Measurements from ENCODE around the gene PIK3AP1.

Gene PIK3AP1

GRCh38 chr10:96711048-96711728 is 9.1 kb downstream of the PIK3AP1 start:
- H3K4me3 ChIP-seq (ENCODE audit: low read length), result no peak overlapping the region
- no peak for TF ChIP-seq CTCF (conservative IDR thresholded peaks at IDR 0.05; ENCODE audit: low read depth, low read length)
- DNase-seq (ENCODE audit: low read depth), result no peak

- DNase-seq (ENCODE audit: low read depth), result no peak
- no peak overlapping the region for H3K4me3 ChIP-seq (ENCODE audit: low read length)
- no peak for TF ChIP-seq CTCF (conservative IDR thresholded peaks at IDR 0.05; ENCODE audit: low read depth, low read length)
Observed at GRCh38 chr10:96709525-96709924, 10.8 kb downstream of the PIK3AP1 start.

GRCh38 chr10:96708996-96709395 is 11.3 kb downstream of the PIK3AP1 start:
- TF ChIP-seq CTCF (conservative IDR thresholded peaks at IDR 0.05; ENCODE audit: low read depth, low read length), result no peak
- H3K4me3 ChIP-seq (ENCODE audit: low read length), result no peak overlapping the region

DNA sequence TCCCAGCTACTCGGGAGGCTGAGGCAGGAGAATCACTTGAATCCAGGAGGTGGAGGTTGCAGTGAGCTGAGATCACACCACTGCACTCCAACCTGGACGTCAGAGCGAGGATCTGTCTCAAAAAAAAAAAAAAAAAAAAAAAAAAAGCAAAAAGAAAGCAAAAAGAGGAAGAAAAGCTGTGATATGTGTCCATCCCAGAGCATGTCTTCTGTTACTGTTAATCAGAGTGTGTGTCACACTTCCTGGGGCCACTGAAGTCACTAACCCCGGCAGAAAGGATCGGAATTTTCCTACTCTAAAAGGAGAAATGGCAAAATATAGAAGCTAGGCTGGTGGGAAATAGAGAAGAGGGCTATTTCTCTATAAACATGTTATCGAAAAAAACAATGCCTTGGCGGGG is 11.9 kb downstream of the PIK3AP1 start:
- no peak for DNase-seq (ENCODE audit: low read depth)
- no peak for TF ChIP-seq CTCF (conservative IDR thresholded peaks at IDR 0.05; ENCODE audit: low read depth, low read length)
- no peak overlapping the region for H3K4me3 ChIP-seq (ENCODE audit: low read length)

More at GRCh38 chr10:96708996-96709395, 11.3 kb downstream of the PIK3AP1 start:
- no peak for DNase-seq (ENCODE audit: low read depth)

DNA sequence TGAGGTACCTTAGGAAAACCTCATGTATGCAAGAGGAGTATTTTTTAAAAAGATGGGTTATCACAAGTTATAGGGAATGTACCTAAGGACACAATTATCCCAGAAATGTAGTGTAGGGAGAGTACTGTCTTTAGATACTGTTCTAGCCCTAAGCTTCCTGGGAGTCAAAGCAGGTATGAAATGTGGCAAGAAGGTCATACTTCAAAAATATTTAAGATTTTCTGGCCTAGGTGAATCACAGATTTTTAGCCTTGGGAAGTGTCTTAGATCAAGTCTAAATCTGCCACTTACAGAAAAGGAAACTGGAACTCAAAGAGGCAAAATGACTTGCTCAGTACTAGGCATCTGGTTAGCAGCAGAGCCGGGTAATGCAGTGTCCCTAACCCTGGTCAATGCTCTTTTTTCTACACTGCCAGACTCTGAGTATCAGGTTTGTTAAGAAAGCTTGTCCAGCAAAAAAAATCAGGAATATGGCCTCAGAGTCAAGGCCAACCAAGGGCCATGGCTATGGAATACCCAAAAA is 13.9 kb downstream of the PIK3AP1 start:
- no peak overlapping the region for H3K4me3 ChIP-seq (ENCODE audit: low read length)
- no peak for DNase-seq (ENCODE audit: low read depth)
- no peak for TF ChIP-seq CTCF (conservative IDR thresholded peaks at IDR 0.05; ENCODE audit: low read depth, low read length)

GRCh38 chr10:96705134-96705533 is 15.2 kb downstream of the PIK3AP1 start:
- DNase-seq (ENCODE audit: low read depth), result no peak
- H3K4me3 ChIP-seq (ENCODE audit: low read length), result no peak overlapping the region
- no peak for TF ChIP-seq CTCF (conservative IDR thresholded peaks at IDR 0.05; ENCODE audit: low read depth, low read length)

GRCh38 chr10:96704563-96704962 is 15.8 kb downstream of the PIK3AP1 start:
- DNase-seq (ENCODE audit: low read depth), result no peak
- no peak overlapping the region for H3K4me3 ChIP-seq (ENCODE audit: low read length)
- TF ChIP-seq CTCF (conservative IDR thresholded peaks at IDR 0.05; ENCODE audit: low read depth, low read length), result no peak
